SU-DHL-6 (cell line): Measurements from ENCODE around the gene CPSF4L.

Experiments
- CTCF ChIP-seq: fragments of 200-600 bp; sonication (generic); IDR thresholded peaks from one replicate; pipeline ENCODE4 v1.5.1; 2017; ENCODE audit warnings: antibody characterized with exemption, mild to moderate bottlenecking, low read length, moderate library complexity; ENCODE audit not compliant: insufficient read depth, poor library complexity, severe bottlenecking
- EZH2phosphoT487 ChIP-seq: fragments of 200-600 bp; sonication (generic), shearing (Covaris generic); conservative IDR thresholded peaks from 2 replicates; pipeline ENCODE4 v1.6.1; 2018; ENCODE audit warnings: mild to moderate bottlenecking, antibody characterized with exemption, low read length, moderate library complexity, mixed read lengths

DNA sequence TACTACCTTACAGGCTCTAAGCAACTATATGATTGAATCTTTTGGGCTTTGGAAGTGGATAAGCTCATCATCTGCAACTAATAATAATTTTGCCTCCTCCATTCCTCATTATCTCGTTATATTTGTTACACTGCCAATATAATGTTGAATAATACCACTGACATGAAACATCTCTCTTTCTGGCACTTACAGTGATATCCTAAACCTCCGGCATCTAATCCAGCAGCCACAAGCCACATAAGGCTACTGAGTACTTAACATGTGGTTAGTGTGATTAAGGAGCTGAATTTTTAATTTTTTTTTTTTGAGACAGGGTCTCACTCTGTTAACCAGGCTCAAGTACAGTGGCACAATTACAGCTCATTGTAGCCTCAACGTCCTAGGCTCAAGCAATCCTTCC lies 40.5 kb upstream of the CPSF4L start:
- TF ChIP-seq CTCF, result no peak
- no peak for TF ChIP-seq EZH2phosphoT487
